Peyer's patch (tissue), 4 donors: ENCODE results near the gene H2BK1.

Experiments
- CTCF ChIP-seq, 6 experiments: fragments of 450-650 bp in 4 of 6; fragments of 200-600 bp in 2 of 6; sonication (generic) in 1 of 6; IDR thresholded peaks; one replicate each; pipeline ENCODE4 v1.5.1; 2017 to 2019; ENCODE audit warnings: antibody characterized with exemption in 6 of 6, mild to moderate bottlenecking in 3 of 6, moderate library complexity in 1 of 6
- POLR2A ChIP-seq, 2 donors: fragments of 450-650 bp; IDR thresholded peaks; one replicate each; pipeline ENCODE4 v1.5.1; 2017; ENCODE audit warnings: antibody characterized with exemption in 2 of 2, mild to moderate bottlenecking in 2 of 2, moderate library complexity in 2 of 2

GRCh38 chr7:151175047-151175792 is 35.1 kb downstream of the H2BK1 start:
- TF ChIP-seq CTCF (IDR thresholded peaks at IDR 0.05): no peak
- TF ChIP-seq POLR2A (IDR thresholded peaks at IDR 0.05): no peak
